ENCODE results near the gene SPR.

GRCh38 chr2:72914589-72915319 is 27.5 kb downstream of the SPR start:
- TF ChIP-seq CTCF (IDR thresholded peaks at IDR 0.05) (no peak), POLR2A (IDR thresholded peaks at IDR 0.05) (no peak)

Data from heart left ventricle (tissue), 13 donors.